HG03097 (cell line): Measurements from ENCODE around the gene IL6R.

Source experiments
- ATAC-seq: cut with Tn5 transposase; IDR thresholded peaks from one replicate; pipeline ENCODE4 v1.9.1; 2021; ENCODE audit not compliant: unreplicated experiment, low FRiP score

Gene IL6R

GRCh38 chr1:154446789-154447188 is 41.6 kb downstream of the IL6R start:
- ATAC-seq = no peak

- ATAC-seq = no peak
These were observed 43.2 kb downstream of the IL6R start for GRCh38 chr1:154448331-154448811.

GRCh38 chr1:154453161-154453560 is 48.0 kb downstream of the IL6R start:
- no peak for ATAC-seq

- ATAC-seq = no peak
These were observed 48.6 kb downstream of the IL6R start for GRCh38 chr1:154453574-154454352.

- no peak for ATAC-seq
These were observed 49.4 kb downstream of the IL6R start for GRCh38 chr1:154454386-154455120.

- no peak for ATAC-seq
These were observed 51.5 kb downstream of the IL6R start for GRCh38 chr1:154456631-154457030.

- no peak for ATAC-seq
These were observed 53.9 kb downstream of the IL6R start for GRCh38 chr1:154459080-154459479.

GRCh38 chr1:154460695-154461260 is 55.6 kb downstream of the IL6R start:
- ATAC-seq = no peak

- ATAC-seq = no peak
These were observed 58.4 kb downstream of the IL6R start for GRCh38 chr1:154463512-154463990.

- no peak for ATAC-seq
These were observed 60.6 kb downstream of the IL6R start for GRCh38 chr1:154465621-154466195.

- no peak for ATAC-seq
These were observed 61.1 kb downstream of the IL6R start for GRCh38 chr1:154466206-154466605.

- ATAC-seq = no peak
These were observed 61.8 kb downstream of the IL6R start for GRCh38 chr1:154466921-154467417.

- ATAC-seq = no peak
These were observed 62.4 kb downstream of the IL6R start for GRCh38 chr1:154467434-154468102.

- ATAC-seq = no peak
These were observed 63.5 kb downstream of the IL6R start for GRCh38 chr1:154468535-154469250.

- ATAC-seq = no peak
These were observed 64.9 kb downstream of the IL6R start for GRCh38 chr1:154469844-154470560.

- ATAC-seq = no peak
These were observed 66.2 kb downstream of the IL6R start for GRCh38 chr1:154471304-154471703.

- no peak for ATAC-seq
These were observed 69.7 kb downstream of the IL6R start for GRCh38 chr1:154474802-154475201.

GRCh38 chr1:154476791-154477190 is 71.6 kb downstream of the IL6R start:
- no peak for ATAC-seq

- ATAC-seq = no peak
These were observed 72.9 kb downstream of the IL6R start for GRCh38 chr1:154478013-154478412.
